Right cardiac atrium (tissue), 5 donors: Measurements from ENCODE around the gene PCDHGA5. TPM values are rescaled to one million over a fixed set of nuclear protein-coding genes. Genes with fewer than 3 reads are reported as not detected.
A peak's percentile ranks its signal among the peaks of the same experiment; 100 is the strongest.
"Not testable (repeated sequence)": the region's sequence is repeated elsewhere in the genome, so short reads cannot be mapped to it uniquely, and the experiment has no call there.

ENCODE experiments used
- ATAC-seq, 2 donors: fragments of 200-7000 bp; cut with Tn5 transposase; one replicate each; pipeline versions ENCODE4 v1.8.0 to v1.9.1; 2020; ENCODE audit warnings: moderate library complexity in 2 of 2, mild to moderate bottlenecking in 1 of 2
- DNase-seq, 3 donors: peaks; one replicate each; pipeline ENCODE4 v3.0.0-alpha.2; 2020
- H3K27ac ChIP-seq: one replicate; pipeline ENCODE4 v1.5.1; 2013; ENCODE audit warnings: mild to moderate bottlenecking, low read length, control low read depth, moderate library complexity
- H3K27me3 ChIP-seq: one replicate; pipeline ENCODE4 v1.6.1; 2013; ENCODE audit not compliant: control insufficient read depth, insufficient read depth
- H3K4me1 ChIP-seq: one replicate; pipeline ENCODE4 v1.6.1; 2013; ENCODE audit warnings: low read length; ENCODE audit not compliant: control insufficient read depth, insufficient read depth
- H3K4me3 ChIP-seq: one replicate; pipeline ENCODE4 v1.5.1; 2013; ENCODE audit warnings: low read length, control low read depth
- H3K9me3 ChIP-seq: one replicate; pipeline ENCODE4 v1.6.1; 2013; ENCODE audit warnings: low read length; ENCODE audit not compliant: control insufficient read depth
- WGBS: extraction: QIAGEN DNeasy Blood & Tissue Kit; methylation state at CpG from one replicate; pipeline ENCODE4 v1.1.7; 2013; 5-methylcytosine and 5-hydroxymethylcytosine counted together
- intact Hi-C, 4 donors: fragments of 100-400 bp; cut with DNase I; formaldehyde crosslinking; loops; one replicate each; pipeline versions ENCODE4 v1.11.0 to v1.14.0; 2022 to 2023
- polyA plus RNA-seq: library from polyadenylated mRNA; stranded (reverse); fragments of 200-250 nt; gene quantifications from one replicate; pipeline ENCODE4 v1.2.3, GENCODE V29; 2013
- total RNA-seq, 4 donors: library from RNA; stranded (reverse); fragmentation: NEBNext Ultra II Directional; extraction: Animal tissue kit (Norgen Biotek cat#: 25700); gene quantifications; one replicate each; pipeline ENCODE4 v1.2.1, GENCODE V29; 2021
- donor health status: healthy with polysubstance abuse.
- donor health status: DM: no; HTN: yes; CAD: no.
- donor health status: DM: no; HTN: no; CAD: no.
- donor health status: DM: no; HTN: yes; CAD: no; lungs with severe emphysema.
- donor health status: DM: yes; HTN: yes; CAD: no.

Gene PCDHGA5
- total and polyA plus RNA-seq, 5 donors, result 2.0 to 4.7 (median 4.1) TPM

- Histone ChIP-seq H3K27me3 (no peaks in the 10 kb centered on the region), H3K9me3 (peaks cover 9% of the 10 kb centered on the region), H3K4me1 (no peaks in the 10 kb centered on the region), H3K4me3 (no peak overlapping the region), H3K27ac (no peak overlapping the region)
- 30% methylated on average over 77 of the region's 77 CpGs for WGBS
- no peak for ATAC-seq
- peak in 1 of 3 donors; percentile 35 for DNase-seq
- intact Hi-C loops, result no loop called here
These were observed 25.4 kb downstream of the PCDHGA5 start for GRCh38 chr5:141389153-141390042.

GRCh38 chr5:141392429-141393198 lies 28.7 kb downstream of the PCDHGA5 start, which contains the start of gene PCDHGA8:
Gene PCDHGA8, plus strand, starts transcription at chr5:141392633. Its CDS starts 181 bp downstream, at chr5:141392814.
- Histone ChIP-seq H3K27me3 (no peaks in the 10 kb centered on the region), H3K4me1 (no peaks in the 10 kb centered on the region), H3K9me3 (peaks cover 13% of the 10 kb centered on the region), H3K4me3 (no peak within 1 kb of the TSS), H3K27ac (no peak within 1 kb of the TSS)
- intact Hi-C loops, result no loop called here
- no peak for DNase-seq
- 26% methylated on average over 38 of the region's 38 CpGs for WGBS
- ATAC-seq, result no peak

- no peaks in the 10 kb centered on the region for H3K27me3 ChIP-seq
- no peak overlapping the region for H3K4me3 ChIP-seq
- DNase-seq (no peak), ATAC-seq (no peak)
- intact Hi-C loops, result no loop called here
- no peaks in the 10 kb centered on the region for H3K4me1 ChIP-seq
- no peak overlapping the region for H3K27ac ChIP-seq
- 35% methylated on average over 21 of the region's 21 CpGs for WGBS
- peaks cover 13% of the 10 kb centered on the region for H3K9me3 ChIP-seq
These were observed 29.3 kb downstream of the PCDHGA5 start for GRCh38 chr5:141393267-141393666.

GRCh38 chr5:141394401-141395187 lies 30.6 kb downstream of the PCDHGA5 start:
- ATAC-seq, intact Hi-C loops, H3K4me1 ChIP-seq, H3K27me3 ChIP-seq, H3K4me3 ChIP-seq, DNase-seq, H3K27ac ChIP-seq: not testable (repeated sequence)
- H3K9me3 ChIP-seq, result peaks cover 14% of the 10 kb centered on the region
- WGBS, result 31% methylated on average over 43 of the region's 53 CpGs

GRCh38 chr5:141397756-141398551 lies 34.0 kb downstream of the PCDHGA5 start, which contains the start of gene PCDHGB5:
Gene PCDHGB5, plus strand, starts transcription at chr5:141397947. Its CDS starts 181 bp downstream, at chr5:141398128.
- H3K4me3 ChIP-seq, result peak within 1 kb of the TSS; percentile 23
- H3K4me1 ChIP-seq, H3K27ac ChIP-seq, intact Hi-C loops, H3K27me3 ChIP-seq: not testable (repeated sequence)
- ATAC-seq, result peak; percentile 86 to 91
- DNase-seq, result peak in 2 of 3 donors; percentile 76 to 80
- WGBS, result 8% methylated on average over 24 of the region's 43 CpGs
- peaks cover 14% of the 10 kb centered on the region for H3K9me3 ChIP-seq

GRCh38 chr5:141398608-141399007 lies 34.6 kb downstream of the PCDHGA5 start:
- H3K4me1 ChIP-seq, result no peaks in the 10 kb centered on the region
- H3K27me3 ChIP-seq, result no peaks in the 10 kb centered on the region
- H3K27ac ChIP-seq, result no peak overlapping the region
- 23% methylated on average over 15 of the region's 15 CpGs for WGBS
- intact Hi-C loops, result no loop called here
- no peak overlapping the region for H3K4me3 ChIP-seq
- ATAC-seq, result no peak
- peaks cover 13% of the 10 kb centered on the region for H3K9me3 ChIP-seq
- no peak for DNase-seq

GRCh38 chr5:141399555-141400258 lies 35.7 kb downstream of the PCDHGA5 start:
- intact Hi-C loops, result loop anchor here in 1 of 4 donors (10.0 kb wide), 1 partner anchor 165 kb away; no protein-coding TSS in a partner anchor
- 22% methylated on average over 61 of the region's 61 CpGs for WGBS
- no peaks in the 10 kb centered on the region for H3K27me3 ChIP-seq
- H3K9me3 ChIP-seq, result peaks cover 14% of the 10 kb centered on the region
- H3K4me3 ChIP-seq, result no peak overlapping the region
- ATAC-seq (peak in 1 of 2 donors; percentile 19), DNase-seq (no peak)
- no peaks in the 10 kb centered on the region for H3K4me1 ChIP-seq
- no peak overlapping the region for H3K27ac ChIP-seq

- Histone ChIP-seq H3K4me3 (peak within 1 kb of the TSS; percentile 40), H3K27me3 (no peaks in the 10 kb centered on the region), H3K9me3 (peaks cover 15% of the 10 kb centered on the region), H3K27ac (no peak within 1 kb of the TSS), H3K4me1 (no peaks in the 10 kb centered on the region)
- ATAC-seq (no peak), DNase-seq (no peak)
- 19% methylated on average over 27 of the region's 27 CpGs for WGBS
- intact Hi-C loops, result loop anchor here in 1 of 4 donors (10.0 kb wide), 1 partner anchor 168 kb away; no protein-coding TSS in a partner anchor
These were observed 38.7 kb downstream of the PCDHGA5 start, which contains the start of gene PCDHGA9 for GRCh38 chr5:141402553-141403243. Gene PCDHGA9, plus strand, starts transcription at chr5:141402778. Its CDS starts 175 bp downstream, at chr5:141402953.

- H3K9me3 ChIP-seq, result peaks cover 15% of the 10 kb centered on the region
- no peaks in the 10 kb centered on the region for H3K4me1 ChIP-seq
- no peak for ATAC-seq
- no peak for DNase-seq
- H3K27me3 ChIP-seq, result no peaks in the 10 kb centered on the region
- H3K27ac ChIP-seq, result no peak overlapping the region
- 27% methylated on average over 22 of the region's 22 CpGs for WGBS
- H3K4me3 ChIP-seq, result peak overlapping the region; percentile 40
- intact Hi-C loops, result loop anchor here in 1 of 4 donors (10.0 kb wide), 1 partner anchor 169 kb away; no protein-coding TSS in a partner anchor
These were observed 39.4 kb downstream of the PCDHGA5 start for GRCh38 chr5:141403387-141403786.
